GM21390 (cell line): Measurements from ENCODE around the gene ITGB6.

Experiments
- ATAC-seq: cut with Tn5 transposase; IDR thresholded peaks from one replicate; pipeline ENCODE4 v1.9.1; 2021; ENCODE audit not compliant: unreplicated experiment

Gene ITGB6

GRCh38 chr2:160057356-160057755 is 142.7 kb downstream of the ITGB6 start:
- ATAC-seq = no peak

- ATAC-seq = no peak
These were observed 144.4 kb downstream of the ITGB6 start for GRCh38 chr2:160055726-160056108.

DNA sequence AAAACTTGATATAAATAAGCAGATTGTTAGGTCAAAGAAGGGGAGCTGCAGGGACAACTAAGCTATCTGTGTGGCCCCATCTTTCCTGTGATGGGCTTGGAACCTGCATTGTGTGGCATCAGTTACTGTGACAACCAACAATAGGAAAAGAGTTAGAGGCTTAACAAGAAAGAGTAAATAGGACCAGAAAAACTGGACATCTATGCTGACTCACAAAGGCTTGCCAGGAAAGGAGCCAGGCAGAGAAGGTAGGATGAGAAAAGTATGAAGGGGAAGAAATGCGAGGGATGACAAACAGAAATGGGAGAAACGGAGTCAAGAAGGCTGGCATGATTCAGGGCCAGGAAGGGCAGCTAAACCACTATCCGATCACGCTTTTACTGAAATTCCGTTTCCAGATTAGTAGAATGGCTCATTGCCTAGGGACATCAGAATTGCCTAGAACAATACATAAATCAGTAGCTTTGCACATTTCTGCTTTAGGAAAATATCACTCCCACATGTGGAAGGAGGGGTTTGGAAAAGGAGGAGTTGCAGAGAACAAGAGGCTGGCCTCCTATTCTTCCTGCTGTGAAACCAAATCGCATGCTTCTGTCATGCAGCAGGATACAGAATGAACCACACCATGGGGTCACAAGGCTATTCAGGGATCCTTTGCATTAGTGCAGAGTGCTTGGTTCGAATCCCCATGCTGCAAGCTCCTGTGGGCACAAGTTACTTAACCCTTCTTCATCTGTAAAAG is 144.9 kb downstream of the ITGB6 start:
- no peak for ATAC-seq

DNA sequence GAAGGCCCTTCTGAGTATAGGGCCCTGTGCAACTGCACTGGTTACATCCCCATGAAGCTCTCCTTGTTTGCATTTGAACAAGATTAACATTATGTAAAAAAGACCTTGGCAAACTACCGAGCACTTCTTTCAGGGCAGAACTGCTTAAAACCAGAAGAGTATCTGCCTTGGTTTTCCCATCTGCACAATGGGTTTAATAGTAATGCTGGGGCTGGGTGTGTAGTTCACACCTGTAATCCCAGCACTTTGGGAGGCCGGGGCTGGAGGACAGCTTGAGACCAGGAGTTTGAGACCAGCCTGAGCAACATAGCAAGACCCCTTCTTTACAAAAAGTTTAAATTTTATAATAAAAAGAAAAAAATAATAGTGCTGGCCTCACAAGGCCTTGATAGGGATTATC is 146.1 kb downstream of the ITGB6 start:
- ATAC-seq = no peak

DNA sequence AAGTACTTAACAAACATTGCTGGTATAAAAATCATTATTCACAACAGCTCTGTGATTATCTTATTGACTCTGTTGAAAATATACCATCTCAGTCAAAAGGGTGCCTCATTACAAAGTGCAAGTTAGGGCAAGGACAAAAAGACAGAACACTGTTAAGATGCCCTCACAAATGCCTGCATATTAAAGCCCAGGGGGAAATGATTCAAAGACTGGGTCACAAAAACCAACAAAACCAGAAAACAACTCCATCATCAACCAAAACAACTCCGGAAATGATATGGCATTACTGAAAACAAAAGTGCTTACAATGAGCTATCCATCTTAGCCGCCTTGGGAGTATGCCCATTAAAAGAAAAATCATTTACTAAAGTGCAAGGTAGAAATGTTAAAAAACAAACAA is 147.5 kb downstream of the ITGB6 start:
- no peak for ATAC-seq

GRCh38 chr2:160051371-160051800 is 148.7 kb downstream of the ITGB6 start:
- ATAC-seq = no peak

- no peak for ATAC-seq
These were observed 149.9 kb downstream of the ITGB6 start for GRCh38 chr2:160050147-160050546.
